A549 (cell line): Measurements from ENCODE around the gene ZNF425. TPM values are rescaled to one million over a fixed set of nuclear protein-coding genes. Genes with fewer than 3 reads are reported as not detected.

Experiments used
- ATAC-seq, 2 experiments: fragments of 200-7000 bp in 1 of 2; fragments of >200 bp in 1 of 2; cut with Nextera tagmentation in 1 of 2; cut with Tn5 transposase in 1 of 2; 3 replicates each; pipeline versions ENCODE4 v1.8.0 to v1.9.1; 2018 to 2020; ENCODE audit warnings: mild to moderate bottlenecking in 1 of 2, moderate library complexity in 1 of 2
- CTCF ChIA-PET: fragments of 300-600 bp; sonication (Branson Sonifier 250); formaldehyde crosslinking; extraction: SDS; loops from one replicate; lab custom pipeline; 2021; ENCODE audit warnings: antibody characterized with exemption, inconsistent platforms; lab: Yijun Ruan, JAX
- POLR2A ChIA-PET: fragments of 350-600 bp; formaldehyde crosslinking; extraction: SDS; loops from one replicate; lab custom pipeline; 2021; ENCODE audit warnings: antibody characterized with exemption, inconsistent platforms; lab: Yijun Ruan, JAX
- DNase-seq, 2 experiments: peaks; one replicate each; pipeline versions ENCODE4 v3.0.0 to v3.0.0-alpha.2; 2011 to 2016; ENCODE audit warnings: low read depth in 1 of 2, low spot score in 1 of 2
- FAIRE-seq: peaks from 2 replicates; lab custom pipeline; 2011; peaks lifted over from hg19 to GRCh38; lab: Jason Lieb, UNC
- H3K27ac ChIP-seq, 2 experiments: fragments of >200 bp; sonication (Bioruptor Twin); formaldehyde crosslinking; 3 replicates each; pipeline ENCODE4 v1.5.1; 2016 to 2017
- H3K4me1 ChIP-seq: fragments of >200 bp; sonication (Bioruptor Twin); formaldehyde crosslinking; 3 replicates; pipeline ENCODE4 v1.6.1; 2016
- H3K4me2 ChIP-seq: fragments of >200 bp; sonication (Bioruptor Twin); formaldehyde crosslinking; 3 replicates; pipeline ENCODE4 v1.6.1; 2016
- H3K4me3 ChIP-seq: fragments of >200 bp; sonication (Bioruptor Twin); formaldehyde crosslinking; 3 replicates; pipeline ENCODE4 v1.5.1; 2016
- H3K9me3 ChIP-seq: fragments of >200 bp; sonication (Bioruptor Twin); formaldehyde crosslinking; 3 replicates; pipeline ENCODE4 v1.6.1; 2016
- ATOH8 ChIP-seq: fragments of 250-450 bp; sonication (Bioruptor Pico); IDR thresholded peaks from 2 replicates; pipeline ENCODE4 v1.5.0; 2020; ENCODE audit warnings: low read depth, mild to moderate bottlenecking, moderate library complexity
- CBX2 ChIP-seq: fragments of 200-600 bp; sonication (generic); IDR thresholded peaks from 2 replicates; pipeline ENCODE4 v1.6.1; 2016; ENCODE audit warnings: low read depth, mild to moderate bottlenecking, borderline replicate concordance
- CBX8 ChIP-seq: fragments of 200-600 bp; sonication (generic); IDR thresholded peaks from 2 replicates; pipeline ENCODE4 v1.6.1; 2016
- CHD2 ChIP-seq: fragments of 150-350 bp; IDR thresholded peaks from 2 replicates; pipeline ENCODE4 v1.6.1; 2014; ENCODE audit warnings: low read length; ENCODE audit not compliant: partially characterized antibody
- CHD4 ChIP-seq: fragments of 200-600 bp; sonication (generic); IDR thresholded peaks from 2 replicates; pipeline ENCODE4 v1.6.1; 2016; ENCODE audit warnings: antibody characterized with exemption, mild to moderate bottlenecking, borderline replicate concordance
- EHMT2 ChIP-seq: fragments of 200-600 bp; sonication (generic); IDR thresholded peaks from 2 replicates; pipeline ENCODE4 v1.6.1; 2016; ENCODE audit warnings: antibody characterized with exemption, low read depth, mild to moderate bottlenecking, moderate library complexity
- ELK1 ChIP-seq: fragments of 150-350 bp; IDR thresholded peaks from 2 replicates; pipeline ENCODE4 v1.6.1; 2014; ENCODE audit warnings: low read depth, mild to moderate bottlenecking, low read length
- FOSB ChIP-seq: fragments of 250-450 bp; sonication (Bioruptor Pico); IDR thresholded peaks from 2 replicates; pipeline ENCODE4 v1.5.0; 2020; ENCODE audit warnings: mild to moderate bottlenecking, moderate library complexity
- FOSL2 ChIP-seq, 2 experiments: fragments of 450-650 bp in 1 of 2; fragments of >200 bp in 1 of 2; sonication (Bioruptor Twin) in 1 of 2; formaldehyde crosslinking; IDR thresholded peaks; 2 replicates each; pipeline versions ENCODE4 v1.5.0 to v1.6.1; 2016 to 2020; ENCODE audit warnings: mild to moderate bottlenecking in 1 of 2, moderate library complexity in 1 of 2
- FOXS1 ChIP-seq: fragments of 250-450 bp; sonication (Bioruptor Pico); IDR thresholded peaks from 2 replicates; pipeline ENCODE4 v1.5.0; 2020; ENCODE audit warnings: mild to moderate bottlenecking, moderate library complexity
- HES2 ChIP-seq: fragments of >200 bp; sonication (Bioruptor Twin); formaldehyde crosslinking; IDR thresholded peaks from 2 replicates; pipeline ENCODE4 v1.6.1; 2016
- HEYL ChIP-seq: fragments of 250-450 bp; sonication (Bioruptor Pico); IDR thresholded peaks from 2 replicates; pipeline ENCODE4 v1.8.0; 2021; ENCODE audit warnings: mild to moderate bottlenecking, moderate library complexity
- HMGXB4 ChIP-seq: fragments of 250-450 bp; sonication (Bioruptor Pico); IDR thresholded peaks from 2 replicates; pipeline ENCODE4 v1.5.0; 2021; ENCODE audit warnings: mild to moderate bottlenecking, moderate library complexity, borderline replicate concordance
- MAFK ChIP-seq: fragments of 450-650 bp; IDR thresholded peaks from 2 replicates; pipeline ENCODE4 v1.6.1; 2014; ENCODE audit not compliant: partially characterized antibody
- MAZ ChIP-seq: fragments of 150-350 bp; IDR thresholded peaks from 2 replicates; pipeline ENCODE4 v1.6.1; 2014; ENCODE audit warnings: antibody characterized with exemption, low read depth, low read length, borderline replicate concordance
- NR3C1 ChIP-seq: fragments of >200 bp; sonication (Bioruptor Twin); formaldehyde crosslinking; IDR thresholded peaks from 3 replicates; pipeline ENCODE4 v1.6.1; 2017
- PHF8 ChIP-seq: fragments of 200-600 bp; sonication (generic); IDR thresholded peaks from 2 replicates; pipeline ENCODE4 v1.6.1; 2016; ENCODE audit warnings: low read depth, mild to moderate bottlenecking, antibody characterized with exemption, moderate library complexity, borderline replicate concordance
- POLR2A ChIP-seq: IDR thresholded peaks from 2 replicates; pipeline ENCODE4 v1.6.1; 2012; ENCODE audit warnings: mild to moderate bottlenecking, low read length
- RARB ChIP-seq: fragments of 250-450 bp; sonication (Bioruptor Pico); IDR thresholded peaks from 2 replicates; pipeline ENCODE4 v1.8.0; 2021; ENCODE audit warnings: mild to moderate bottlenecking, moderate library complexity
- RCOR1 ChIP-seq: fragments of 150-350 bp; IDR thresholded peaks from 2 replicates; pipeline ENCODE4 v1.6.1; 2014; ENCODE audit warnings: antibody characterized with exemption, low read length, low read depth
- REST ChIP-seq: fragments of 200-600 bp; sonication (generic); IDR thresholded peaks from 2 replicates; pipeline ENCODE4 v1.6.1; 2016; ENCODE audit warnings: antibody characterized with exemption, mild to moderate bottlenecking, moderate library complexity
- RNF2 ChIP-seq: fragments of 200-600 bp; sonication (generic); IDR thresholded peaks from 2 replicates; pipeline ENCODE4 v1.6.1; 2016; ENCODE audit warnings: low read depth, mild to moderate bottlenecking, antibody characterized with exemption, moderate library complexity, borderline replicate concordance
- SREBF2 ChIP-seq: fragments of 450-650 bp; IDR thresholded peaks from 2 replicates; pipeline ENCODE4 v1.6.1; 2014; ENCODE audit warnings: mild to moderate bottlenecking, moderate library complexity
- USF2 ChIP-seq: fragments of 450-650 bp; IDR thresholded peaks from 2 replicates; pipeline ENCODE4 v1.6.1; 2014; ENCODE audit warnings: antibody characterized with exemption
- ZC3H11A ChIP-seq: fragments of 450-650 bp; IDR thresholded peaks from 2 replicates; pipeline ENCODE4 v1.6.1; 2014; ENCODE audit warnings: antibody characterized with exemption, mild to moderate bottlenecking
- ZFP36 ChIP-seq: fragments of 450-650 bp; IDR thresholded peaks from 2 replicates; pipeline ENCODE4 v1.6.1; 2014; ENCODE audit warnings: borderline replicate concordance; ENCODE audit not compliant: partially characterized antibody
- WGBS: methylation state at CpG from one replicate; pipeline ENCODE4 v1.1.6; 2017; ENCODE audit errors: missing lambda C conversion rate; 5-methylcytosine and 5-hydroxymethylcytosine counted together
- polyA plus RNA-seq, 4 experiments: library from polyadenylated mRNA; depleted of rRNA in 3 of 4; stranded (reverse); fragments of >200 nt; fragmentation: RNase III in 1 of 4; extraction: RNeasy Plus Mini Kit Qiagen cat#74134 plus additional on column Dnase treatment in 1 of 4; gene quantifications; 2 replicates in 3 of 4; 3 replicates in 1 of 4; pipeline ENCODE4 v1.2.3, GENCODE V29; 2011 to 2017

The ZNF425 gene
- polyA plus RNA-seq, 2 of the 4 experiments (the other 2 are of a cell fraction), result 0.80 to 1.6 TPM

GRCh38 chr7:149141893-149142292 lies 15.8 kb upstream of the ZNF425 start:
- CTCF ChIA-PET, result interaction anchor here (1.1 to 1.5 kb wide), 2 partner anchors 11 to 73 kb away, joined by 3 to 4 read pairs; no protein-coding TSS in a partner anchor
- POLR2A ChIA-PET, result no interaction called here

GRCh38 chr7:149140831-149141230 lies 14.7 kb upstream of the ZNF425 start:
- no peak overlapping the region for H3K4me3 ChIP-seq
- no peak overlapping the region for H3K4me2 ChIP-seq
- FAIRE-seq, result no peak
- H3K4me1 ChIP-seq, result peaks cover 23% of the 10 kb centered on the region
- peak; percentile 30 to 66; a peak in 2 of 6 replicates for ATAC-seq
- peak overlapping the region in 1 of 2 experiments; percentile 28; a peak in 2 of 6 replicates for H3K27ac ChIP-seq
- 49% methylated on average over 3 of the region's 3 CpGs for WGBS
- DNase-seq, result peak in 1 of 2 experiments; percentile 18
- TF ChIP-seq FOSL2 (IDR thresholded peaks at IDR 0.05), result no peak
- no peak for TF ChIP-seq FOSL2 (CRISPR knock-in tag; IDR thresholded peaks at IDR 0.05)
- no peak for TF ChIP-seq RCOR1
- no peak for TF ChIP-seq NR3C1
- no peak for TF ChIP-seq REST
- TF ChIP-seq SREBF2, result no peak
- no peak for TF ChIP-seq CHD4
- no peak for TF ChIP-seq EHMT2
- no peak for TF ChIP-seq ATOH8
- no peak for TF ChIP-seq HES2
- TF ChIP-seq RNF2, result no peak
- TF ChIP-seq ELK1, result no peak
- no peak for TF ChIP-seq ZFP36
- TF ChIP-seq HMGXB4 (CRISPR knock-in tag), result no peak
- no peak for TF ChIP-seq PHF8
- no peak for TF ChIP-seq CHD2
- TF ChIP-seq HEYL (CRISPR knock-in tag), result no peak
- TF ChIP-seq FOSB (CRISPR knock-in tag), result no peak
- H3K9me3 ChIP-seq, result no peaks in the 10 kb centered on the region
- CTCF ChIA-PET, result interaction anchor here (0.6 to 1.5 kb wide), 2 partner anchors 62 to 72 kb away, joined by 3 to 4 read pairs; no protein-coding TSS in a partner anchor
- POLR2A ChIA-PET, result no interaction called here

More at GRCh38 chr7:149141893-149142292, 15.8 kb upstream of the ZNF425 start:
- Histone ChIP-seq H3K4me2 (no peak overlapping the region), H3K27ac (no peak overlapping the region), H3K9me3 (no peaks in the 10 kb centered on the region), H3K4me1 (peaks cover 28% of the 10 kb centered on the region), H3K4me3 (no peak overlapping the region)
- TF ChIP-seq CBX8 (no peak), RARB (CRISPR knock-in tag) (no peak), FOXS1 (CRISPR knock-in tag) (no peak), ZC3H11A (no peak), RCOR1 (no peak), EHMT2 (no peak), MAFK (no peak), MAZ (no peak), CBX2 (no peak), USF2 (no peak), POLR2A (no peak)
- DNase-seq (no peak), FAIRE-seq (no peak), ATAC-seq (no peak)
- 80% methylated on average over 4 of the region's 4 CpGs for WGBS
